ENCODE data around the gene PUM2. TPM values are rescaled to one million over a fixed set of nuclear protein-coding genes. Genes with fewer than 3 reads are reported as not detected.
"Not testable (repeated sequence)": the region's sequence is repeated elsewhere in the genome, so short reads cannot be mapped to it uniquely, and the experiment has no call there.

The PUM2 gene
- total RNA-seq, 4 donors from 2014 or later: 26.0 to 36.4 (median 29.6) TPM

- ATAC-seq (peak in 1 of 2 donors; percentile 14), DNase-seq (no peak)
- H3K27me3 ChIP-seq: peaks cover 0 to 4% (median 0%) of the 10 kb centered on the region in 3 donors
- intact Hi-C loops (cut with DNase I; ENCODE audit: low total_unique reads) (no loop called here), in situ Hi-C loops (cut with MboI; ENCODE audit: low sequenced_read_pairs in 4 of 4) (loop anchor here in 1 of 4 donors (25.0 kb wide), 1 partner anchor 592 kb away; no protein-coding TSS in a partner anchor)
- no peaks in the 10 kb centered on the region for H3K9me3 ChIP-seq
- TF ChIP-seq CTCF (IDR thresholded peaks at IDR 0.05 in 4 of 5, conservative IDR thresholded peaks at IDR 0.05 in 1 of 5): no peak
- no peak for TF ChIP-seq POLR2A (IDR thresholded peaks at IDR 0.05)
- H3K27ac ChIP-seq: no peak overlapping the region
- H3K4me1 ChIP-seq: no peaks in the 10 kb centered on the region
- H3K36me3 ChIP-seq: no peaks in the 10 kb centered on the region
- no peak overlapping the region for H3K4me3 ChIP-seq
These were observed 19.5 kb upstream of the PUM2 start for GRCh38 chr2:20370191-20370590.

DNA sequence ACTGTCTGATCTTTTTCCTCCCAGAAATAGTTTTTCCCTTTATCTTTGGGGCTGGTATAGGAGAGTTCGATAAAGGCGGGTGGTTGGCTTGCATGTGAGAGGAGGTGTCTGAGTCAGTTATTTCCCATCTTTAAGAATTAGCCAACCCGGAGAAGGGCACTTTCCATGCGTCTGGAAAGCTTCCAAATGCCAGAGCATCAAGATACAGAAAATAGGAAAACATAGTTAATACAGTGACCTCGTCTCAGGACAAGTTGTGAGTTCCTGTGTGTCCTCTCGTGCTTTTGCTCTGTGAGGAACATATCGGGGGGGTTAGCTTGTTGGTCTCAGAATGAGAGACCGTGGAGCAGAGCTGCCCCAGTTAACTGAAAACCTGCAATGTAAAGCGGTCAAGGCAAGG is 18.7 kb upstream of the PUM2 start:
- peaks cover 0 to 4% (median 0%) of the 10 kb centered on the region in 3 donors for H3K27me3 ChIP-seq
- H3K4me1 ChIP-seq: no peaks in the 10 kb centered on the region
- ATAC-seq: no peak
- TF ChIP-seq POLR2A (IDR thresholded peaks at IDR 0.05): no peak
- no peak for TF ChIP-seq CTCF (IDR thresholded peaks at IDR 0.05 in 4 of 5, conservative IDR thresholded peaks at IDR 0.05 in 1 of 5)
- DNase-seq: no peak
- no peak overlapping the region for H3K27ac ChIP-seq
- H3K4me3 ChIP-seq: no peak overlapping the region
- H3K9me3 ChIP-seq: no peaks in the 10 kb centered on the region
- intact Hi-C loops (cut with DNase I; ENCODE audit: low total_unique reads) (no loop called here), in situ Hi-C loops (cut with MboI; ENCODE audit: low sequenced_read_pairs in 4 of 4) (loop anchor here in 1 of 4 donors (25.0 kb wide), 1 partner anchor 593 kb away; no protein-coding TSS in a partner anchor)
- H3K36me3 ChIP-seq: no peaks in the 10 kb centered on the region

GRCh38 chr2:20368706-20369105 is 18.1 kb upstream of the PUM2 start:
- Histone ChIP-seq H3K9me3 (no peaks in the 10 kb centered on the region), H3K27ac (no peak overlapping the region), H3K4me1 (no peaks in the 10 kb centered on the region), H3K27me3 (peaks cover 0 to 4% (median 0%) of the 10 kb centered on the region in 3 donors), H3K36me3 (no peaks in the 10 kb centered on the region), H3K4me3 (no peak overlapping the region)
- TF ChIP-seq POLR2A (IDR thresholded peaks at IDR 0.05) (no peak), CTCF (IDR thresholded peaks at IDR 0.05 in 4 of 5, conservative IDR thresholded peaks at IDR 0.05 in 1 of 5) (no peak)
- ATAC-seq: no peak
- in situ Hi-C loops (cut with MboI; ENCODE audit: low sequenced_read_pairs in 4 of 4) (loop anchor here in 1 of 4 donors (25.0 kb wide), 1 partner anchor 594 kb away; no protein-coding TSS in a partner anchor), intact Hi-C loops (cut with DNase I; ENCODE audit: low total_unique reads) (no loop called here)
- no peak for DNase-seq

GRCh38 chr2:20367929-20368328 is 17.3 kb upstream of the PUM2 start:
- in situ Hi-C loops (cut with MboI; ENCODE audit: low sequenced_read_pairs in 4 of 4): loop anchor here in 1 of 4 donors (25.0 kb wide), 1 partner anchor 594 kb away; no protein-coding TSS in a partner anchor
- H3K9me3 ChIP-seq; H3K27me3 ChIP-seq; DNase-seq; ATAC-seq; intact Hi-C loops (cut with DNase I; ENCODE audit: low total_unique reads); H3K27ac ChIP-seq; H3K36me3 ChIP-seq; H3K4me1 ChIP-seq; H3K4me3 ChIP-seq: not testable (repeated sequence)

- Histone ChIP-seq H3K27me3 (peaks cover 0 to 4% (median 0%) of the 10 kb centered on the region in 3 donors), H3K9me3 (no peaks in the 10 kb centered on the region), H3K36me3 (no peaks in the 10 kb centered on the region), H3K27ac (no peak overlapping the region), H3K4me1 (no peaks in the 10 kb centered on the region), H3K4me3 (no peak overlapping the region)
- DNase-seq (no peak), ATAC-seq (no peak)
- in situ Hi-C loops (cut with MboI; ENCODE audit: low sequenced_read_pairs in 4 of 4) (loop anchor here in 1 of 4 donors (25.0 kb wide), 1 partner anchor 596 kb away; no protein-coding TSS in a partner anchor), intact Hi-C loops (cut with DNase I; ENCODE audit: low total_unique reads) (no loop called here)
- no peak for TF ChIP-seq CTCF (IDR thresholded peaks at IDR 0.05 in 4 of 5, conservative IDR thresholded peaks at IDR 0.05 in 1 of 5)
- no peak for TF ChIP-seq POLR2A (IDR thresholded peaks at IDR 0.05)
These were observed 16.1 kb upstream of the PUM2 start for GRCh38 chr2:20366672-20367116.

All from gastrocnemius medialis (tissue), 4 donors.